ENCODE results near the gene MDM2.

DNA sequence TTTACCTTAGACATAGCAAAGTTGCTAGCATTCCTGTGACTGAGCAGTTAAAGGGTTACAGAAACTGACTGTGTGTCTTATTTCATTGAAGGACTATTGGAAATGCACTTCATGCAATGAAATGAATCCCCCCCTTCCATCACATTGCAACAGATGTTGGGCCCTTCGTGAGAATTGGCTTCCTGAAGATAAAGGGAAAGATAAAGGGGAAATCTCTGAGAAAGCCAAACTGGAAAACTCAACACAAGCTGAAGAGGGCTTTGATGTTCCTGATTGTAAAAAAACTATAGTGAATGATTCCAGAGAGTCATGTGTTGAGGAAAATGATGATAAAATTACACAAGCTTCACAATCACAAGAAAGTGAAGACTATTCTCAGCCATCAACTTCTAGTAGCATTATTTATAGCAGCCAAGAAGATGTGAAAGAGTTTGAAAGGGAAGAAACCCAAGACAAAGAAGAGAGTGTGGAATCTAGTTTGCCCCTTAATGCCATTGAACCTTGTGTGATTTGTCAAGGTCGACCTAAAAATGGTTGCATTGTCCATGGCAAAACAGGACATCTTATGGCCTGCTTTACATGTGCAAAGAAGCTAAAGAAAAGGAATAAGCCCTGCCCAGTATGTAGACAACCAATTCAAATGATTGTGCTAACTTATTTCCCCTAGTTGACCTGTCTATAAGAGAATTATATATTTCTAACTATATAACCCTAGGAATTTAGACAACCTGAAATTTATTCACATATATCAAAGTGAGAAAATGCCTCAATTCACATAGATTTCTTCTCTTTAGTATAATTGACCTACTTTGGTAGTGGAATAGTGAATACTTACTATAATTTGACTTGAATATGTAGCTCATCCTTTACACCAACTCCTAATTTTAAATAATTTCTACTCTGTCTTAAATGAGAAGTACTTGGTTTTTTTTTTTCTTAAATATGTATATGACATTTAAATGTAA, 31.5 kb downstream of the MDM2 start:
- TF ChIP-seq, protein P1, sequence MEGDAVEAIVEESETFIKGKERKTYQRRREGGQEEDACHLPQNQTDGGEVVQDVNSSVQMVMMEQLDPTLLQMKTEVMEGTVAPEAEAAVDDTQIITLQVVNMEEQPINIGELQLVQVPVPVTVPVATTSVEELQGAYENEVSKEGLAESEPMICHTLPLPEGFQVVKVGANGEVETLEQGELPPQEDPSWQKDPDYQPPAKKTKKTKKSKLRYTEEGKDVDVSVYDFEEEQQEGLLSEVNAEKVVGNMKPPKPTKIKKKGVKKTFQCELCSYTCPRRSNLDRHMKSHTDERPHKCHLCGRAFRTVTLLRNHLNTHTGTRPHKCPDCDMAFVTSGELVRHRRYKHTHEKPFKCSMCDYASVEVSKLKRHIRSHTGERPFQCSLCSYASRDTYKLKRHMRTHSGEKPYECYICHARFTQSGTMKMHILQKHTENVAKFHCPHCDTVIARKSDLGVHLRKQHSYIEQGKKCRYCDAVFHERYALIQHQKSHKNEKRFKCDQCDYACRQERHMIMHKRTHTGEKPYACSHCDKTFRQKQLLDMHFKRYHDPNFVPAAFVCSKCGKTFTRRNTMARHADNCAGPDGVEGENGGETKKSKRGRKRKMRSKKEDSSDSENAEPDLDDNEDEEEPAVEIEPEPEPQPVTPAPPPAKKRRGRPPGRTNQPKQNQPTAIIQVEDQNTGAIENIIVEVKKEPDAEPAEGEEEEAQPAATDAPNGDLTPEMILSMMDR (IDR thresholded peaks at IDR 0.05), result no peak
- no peak for TF ChIP-seq POLR2A (IDR thresholded peaks at IDR 0.05)
